Prostate gland (tissue), 2 donors: ENCODE data around the gene NSD1. TPM values are rescaled to one million over a fixed set of nuclear protein-coding genes. Genes with fewer than 3 reads are reported as not detected.

Source experiments
- DNase-seq: peaks from one replicate; pipeline ENCODE4 v3.0.0-alpha.2; 2019; ENCODE audit warnings: low spot score
- H3K27ac ChIP-seq, 2 donors: fragments of 200-600 bp; sonication (generic); 2 replicates each; pipeline ENCODE4 v1.5.1; 2017 to 2019
- H3K27me3 ChIP-seq: fragments of 200-600 bp; sonication (generic); replicated peaks from 2 replicates; pipeline ENCODE4 v1.5.1; 2019; ENCODE audit not compliant: insufficient read depth
- H3K36me3 ChIP-seq, 2 donors: fragments of 200-600 bp; sonication (generic); 1 replicate in 1 of 2; 2 replicates in 1 of 2; pipeline versions ENCODE4 v1.5.1 to v1.8.1; 2017 to 2019
- H3K4me1 ChIP-seq: fragments of 200-600 bp; sonication (generic); replicated peaks from 2 replicates; pipeline ENCODE4 v1.5.1; 2019
- H3K4me3 ChIP-seq, 2 donors: fragments of 200-600 bp; sonication (generic); 2 replicates each; pipeline ENCODE4 v1.5.1; 2017 to 2019
- H3K9me3 ChIP-seq: fragments of 200-600 bp; sonication (generic); 2 replicates; pipeline ENCODE4 v1.5.1; 2017
- CTCF ChIP-seq, 4 experiments: fragments of 200-600 bp in 2 of 4; fragments of 450-650 bp in 2 of 4; sonication (generic) in 2 of 4; IDR thresholded peaks; 1 replicate in 3 of 4; 2 replicates in 1 of 4; pipeline ENCODE4 v1.5.1; 2016 to 2019; ENCODE audit warnings: antibody characterized with exemption in 4 of 4, mild to moderate bottlenecking in 2 of 4, moderate library complexity in 2 of 4
- POLR2A ChIP-seq: fragments of 450-650 bp; IDR thresholded peaks from one replicate; pipeline ENCODE4 v1.6.1; 2016; ENCODE audit warnings: antibody characterized with exemption, mild to moderate bottlenecking
- POLR2AphosphoS5 ChIP-seq: sonication (generic); formaldehyde crosslinking; IDR thresholded peaks from one replicate; pipeline ENCODE4 v1.6.1; 2017; ENCODE audit warnings: antibody characterized with exemption
- WGBS: methylation state at CpG from one replicate; pipeline ENCODE4 v1.1.5; 2018; 5-methylcytosine and 5-hydroxymethylcytosine counted together
- intact Hi-C: fragments of 100-400 bp; cut with DNase I; formaldehyde crosslinking; loops from one replicate; pipeline ENCODE4 v1.14.2; 2022
- total RNA-seq, 2 donors: library from RNA; depleted of rRNA; stranded (reverse); fragments of >200 nt; gene quantifications; one replicate each; pipeline ENCODE4 v1.1.0, GENCODE V29; 2016

NSD1 gene
- total RNA-seq, 2 donors from 2014 or later, result 37.2 to 53.9 TPM

- no peak for DNase-seq
- 96% methylated on average over 9 of the region's 9 CpGs for WGBS
- Histone ChIP-seq H3K4me1 (no peaks in the 10 kb centered on the region), H3K9me3 (no peaks in the 10 kb centered on the region), H3K36me3 (no peaks in the 10 kb centered on the region), H3K4me3 (no peak overlapping the region), H3K27me3 (no peaks in the 10 kb centered on the region), H3K27ac (no peak overlapping the region)
- intact Hi-C loops, result no loop called here
- TF ChIP-seq POLR2AphosphoS5 (no peak), CTCF (IDR thresholded peaks at IDR 0.05) (no peak), POLR2A (no peak)
Measured at GRCh38 chr5:177204281-177204680, 70.7 kb downstream of the NSD1 start.

GRCh38 chr5:177209610-177210009, 76.0 kb downstream of the NSD1 start:
- TF ChIP-seq POLR2A, result no peak
- Histone ChIP-seq H3K4me3 (no peak overlapping the region), H3K27me3 (no peaks in the 10 kb centered on the region), H3K4me1 (no peaks in the 10 kb centered on the region), H3K9me3 (no peaks in the 10 kb centered on the region), H3K36me3 (peaks cover 0 to 5% of the 10 kb centered on the region in 2 donors), H3K27ac (no peak overlapping the region)
- 91% methylated on average over 4 of the region's 4 CpGs for WGBS
- no peak for DNase-seq
- intact Hi-C loops, result no loop called here

GRCh38 chr5:177212242-177212641, 78.7 kb downstream of the NSD1 start:
- DNase-seq, result no peak
- Histone ChIP-seq H3K27ac (no peak overlapping the region), H3K4me1 (no peaks in the 10 kb centered on the region), H3K4me3 (no peak overlapping the region), H3K36me3 (peaks cover 0 to 5% of the 10 kb centered on the region in 2 donors), H3K27me3 (no peaks in the 10 kb centered on the region), H3K9me3 (no peaks in the 10 kb centered on the region)
- intact Hi-C loops, result no loop called here
- no peak for TF ChIP-seq POLR2A
- no peak for TF ChIP-seq CTCF (IDR thresholded peaks at IDR 0.05)
- 85% methylated on average over 3 of the region's 3 CpGs for WGBS

- no peak for DNase-seq
- 61% methylated on average over 8 of the region's 8 CpGs for WGBS
Measured at GRCh38 chr5:177220576-177220975, 87.0 kb downstream of the NSD1 start.

GRCh38 chr5:177222269-177222668, 88.7 kb downstream of the NSD1 start:
- WGBS, result 95% methylated on average over 4 of the region's 4 CpGs
- intact Hi-C loops, result no loop called here
- Histone ChIP-seq H3K27me3 (no peaks in the 10 kb centered on the region), H3K27ac (no peak overlapping the region), H3K4me1 (no peaks in the 10 kb centered on the region), H3K9me3 (no peaks in the 10 kb centered on the region), H3K4me3 (no peak overlapping the region), H3K36me3 (no peaks in the 10 kb centered on the region)
- no peak for DNase-seq
- TF ChIP-seq POLR2A, result no peak
- no peak for TF ChIP-seq CTCF (IDR thresholded peaks at IDR 0.05)
- no peak for TF ChIP-seq POLR2AphosphoS5

More at GRCh38 chr5:177220576-177220975, 87.0 kb downstream of the NSD1 start:
- Histone ChIP-seq H3K36me3 (no peaks in the 10 kb centered on the region), H3K4me3 (no peak overlapping the region), H3K4me1 (no peaks in the 10 kb centered on the region), H3K27me3 (no peaks in the 10 kb centered on the region), H3K9me3 (no peaks in the 10 kb centered on the region), H3K27ac (no peak overlapping the region)
- intact Hi-C loops, result no loop called here
- TF ChIP-seq POLR2A, result no peak
- no peak for TF ChIP-seq CTCF (IDR thresholded peaks at IDR 0.05)
- no peak for TF ChIP-seq POLR2AphosphoS5
